Amygdala (tissue), 56 donors: ENCODE data around the gene KRT72.
A peak's percentile ranks its signal among the peaks of the same experiment; 100 is the strongest.

Source experiments
- DNase-seq, 56 donors: peaks; one replicate each; lab custom pipeline; 2025; lab: John Stamatoyannopoulos, UW

KRT72 gene

DNA sequence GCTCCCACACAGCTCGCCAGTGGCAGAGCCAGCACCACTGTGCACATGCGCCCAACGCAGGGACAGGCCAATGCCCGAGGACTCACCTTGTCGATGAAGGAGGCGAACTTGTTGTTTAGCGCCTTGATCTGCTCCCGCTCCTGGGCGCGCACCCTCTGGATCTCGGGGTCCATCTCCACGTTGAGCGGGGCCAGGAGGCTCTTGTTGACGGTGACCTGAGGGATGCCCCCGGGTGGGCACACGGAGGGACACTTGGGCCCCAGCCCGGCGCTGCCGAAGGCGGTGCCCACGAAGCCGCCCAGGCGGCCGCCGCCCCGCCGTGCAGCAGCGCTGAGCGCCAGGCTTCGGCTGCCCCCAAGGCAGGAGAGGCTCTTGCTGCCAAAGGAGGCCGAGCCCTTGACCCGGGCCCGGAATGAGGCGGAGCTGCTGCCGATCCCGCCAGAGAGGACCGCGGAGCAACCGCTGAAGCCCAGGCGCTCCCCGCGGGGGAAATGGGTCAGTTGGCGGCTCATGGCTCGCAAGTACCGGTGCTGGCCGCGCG, at the start of gene KRT72:
KRT72 (minus strand) TSS at position 523 of the 541 bp plus-strand sequence; CDS start at position 512, 11 bp downstream.
- DNase-seq = no peak

DNA sequence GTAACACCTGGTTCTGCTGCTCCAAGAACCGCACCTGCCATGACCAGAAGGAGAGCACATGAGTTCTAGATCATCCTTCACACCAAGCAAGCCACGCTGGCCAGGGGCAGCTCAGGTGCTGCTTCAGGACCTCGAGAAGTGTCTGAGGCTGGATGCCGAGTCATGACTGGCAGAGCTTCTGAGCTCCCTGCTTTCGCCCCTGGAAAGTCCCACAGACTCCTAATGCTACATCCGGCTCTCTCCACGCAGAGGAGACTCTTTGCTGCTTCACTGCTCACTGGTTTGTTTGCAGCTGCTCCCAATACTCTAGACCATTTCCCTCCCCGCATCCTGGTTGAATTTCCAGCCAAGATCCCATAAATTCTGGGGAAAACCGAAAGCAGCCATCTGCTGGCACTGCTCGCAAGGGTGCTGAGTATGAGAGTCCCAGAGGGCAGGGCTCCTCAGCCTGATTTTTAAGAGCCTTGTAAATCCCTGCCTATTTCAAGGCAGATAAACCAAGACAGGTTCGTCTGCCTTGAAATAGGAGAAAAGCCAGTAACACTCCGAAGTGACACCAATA, 49.3 kb upstream of the KRT72 start:
- DNase-seq = no peak

DNA sequence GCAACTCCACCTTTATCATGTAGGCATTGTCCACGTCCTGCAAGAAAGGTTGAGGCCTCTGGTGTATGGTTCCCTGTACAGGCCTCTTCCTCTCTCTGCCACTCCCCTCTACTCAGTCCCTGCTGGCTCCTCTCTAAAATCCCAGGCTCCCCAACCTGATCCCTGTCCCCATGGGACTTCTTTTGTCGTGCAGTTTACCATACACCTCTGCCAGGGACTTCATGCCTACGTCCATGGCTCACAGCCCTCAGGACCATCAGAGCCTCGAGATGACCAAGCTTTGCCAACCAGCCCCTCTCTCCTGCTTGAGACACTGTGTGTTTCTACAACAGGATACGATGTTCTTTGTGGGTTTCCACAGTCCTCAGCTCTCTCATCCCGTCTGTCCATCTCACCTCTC, 47.8 kb upstream of the KRT72 start:
- DNase-seq = no peak

GRCh38 chr12:52648012-52648550, 46.8 kb upstream of the KRT72 start:
- no peak for DNase-seq

- DNase-seq = no peak
These were observed 46.3 kb upstream of the KRT72 start for GRCh38 chr12:52647601-52648000.

DNA sequence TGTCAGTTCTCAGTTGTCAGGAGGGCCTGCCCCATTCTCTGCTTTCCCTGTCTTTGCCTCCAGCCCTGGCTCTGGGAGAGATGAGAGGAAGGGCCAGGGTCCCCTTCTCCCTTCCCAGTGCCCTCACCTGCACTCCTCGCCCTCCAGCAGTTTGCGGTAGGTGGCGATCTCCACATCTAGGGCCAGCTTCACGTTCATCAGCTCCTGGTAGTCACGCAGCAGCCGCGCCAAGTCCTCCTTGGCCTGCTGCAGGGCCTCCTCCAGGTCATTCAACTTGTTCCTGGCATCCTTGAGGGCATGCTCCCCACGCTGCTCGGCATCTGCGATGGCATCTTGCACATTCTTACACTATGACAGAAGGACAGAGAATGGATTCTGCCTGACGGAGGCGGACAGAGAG, 45.4 kb upstream of the KRT72 start:
- no peak for DNase-seq

GRCh38 chr12:52645982-52646381, 44.7 kb upstream of the KRT72 start:
- DNase-seq = no peak

DNA sequence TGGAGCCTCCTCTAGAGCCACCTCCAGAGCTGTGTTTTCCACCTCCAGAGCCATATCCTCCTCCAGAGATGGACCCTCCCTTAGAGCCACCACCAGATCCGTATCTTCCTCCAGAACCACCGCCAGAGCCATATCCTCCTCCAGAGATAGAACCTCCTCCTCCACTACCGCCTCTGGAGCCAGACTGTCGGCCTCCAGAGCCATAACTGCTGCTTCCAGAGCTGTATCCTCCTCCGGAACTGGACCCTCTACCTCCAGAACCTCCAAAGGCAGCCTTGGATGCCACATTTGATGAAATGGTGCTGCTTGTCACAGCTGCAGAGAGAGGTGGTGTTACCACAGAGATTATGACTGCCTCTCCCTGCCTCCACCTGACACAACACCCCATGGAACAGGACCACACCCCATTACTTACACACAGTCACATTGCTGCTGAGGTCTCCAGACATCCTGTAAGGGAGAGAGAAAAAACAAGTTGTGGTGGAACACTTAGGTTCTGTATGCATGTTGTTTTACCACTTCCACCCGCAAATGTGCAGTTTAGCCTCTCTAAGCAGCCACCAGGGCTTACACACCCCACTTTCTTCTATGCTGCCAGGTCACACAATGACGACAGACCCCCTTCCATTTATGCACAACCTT, 44.0 kb upstream of the KRT72 start:
- no peak for DNase-seq

DNA sequence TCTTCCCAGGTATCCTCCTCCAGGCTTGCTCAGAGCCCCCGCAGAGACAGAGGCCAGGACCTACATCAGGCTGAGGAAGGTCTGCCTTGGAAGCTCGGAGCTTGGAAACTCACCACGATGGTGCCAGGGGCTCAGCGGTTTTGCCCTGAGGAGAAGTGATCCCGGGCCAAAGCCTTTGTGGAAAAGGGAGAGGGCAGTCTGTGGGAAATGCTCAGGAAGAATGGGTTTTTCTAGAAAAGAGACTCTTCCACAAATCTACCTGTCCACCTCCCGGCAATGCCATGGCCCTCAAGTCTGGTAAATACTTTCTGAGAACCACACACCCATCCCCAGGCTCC, 42.8 kb upstream of the KRT72 start:
- DNase-seq = no peak

GRCh38 chr12:52643233-52644077, 42.2 kb upstream of the KRT72 start:
- DNase-seq = no peak

DNA sequence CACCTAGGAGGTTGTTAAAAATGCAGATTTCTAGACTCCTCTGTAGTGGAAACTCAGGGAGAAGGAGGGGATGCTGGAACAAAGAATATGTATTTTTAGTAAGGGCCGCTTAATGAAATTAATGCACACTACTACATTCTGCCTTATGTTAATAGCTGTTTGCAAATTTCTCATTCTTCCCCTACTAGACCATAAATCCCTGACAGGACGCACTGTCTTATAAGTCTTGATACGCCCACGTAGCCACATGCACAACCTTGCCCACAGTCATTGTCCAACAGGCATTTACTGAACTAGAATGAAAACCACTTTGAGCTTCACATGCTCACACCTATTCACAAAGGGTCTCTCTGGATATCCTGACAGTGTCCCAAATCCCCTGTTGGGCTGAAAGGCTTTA, 40.2 kb upstream of the KRT72 start:
- no peak for DNase-seq

GRCh38 chr12:52637299-52637698, 36.0 kb upstream of the KRT72 start:
- DNase-seq = no peak

DNA sequence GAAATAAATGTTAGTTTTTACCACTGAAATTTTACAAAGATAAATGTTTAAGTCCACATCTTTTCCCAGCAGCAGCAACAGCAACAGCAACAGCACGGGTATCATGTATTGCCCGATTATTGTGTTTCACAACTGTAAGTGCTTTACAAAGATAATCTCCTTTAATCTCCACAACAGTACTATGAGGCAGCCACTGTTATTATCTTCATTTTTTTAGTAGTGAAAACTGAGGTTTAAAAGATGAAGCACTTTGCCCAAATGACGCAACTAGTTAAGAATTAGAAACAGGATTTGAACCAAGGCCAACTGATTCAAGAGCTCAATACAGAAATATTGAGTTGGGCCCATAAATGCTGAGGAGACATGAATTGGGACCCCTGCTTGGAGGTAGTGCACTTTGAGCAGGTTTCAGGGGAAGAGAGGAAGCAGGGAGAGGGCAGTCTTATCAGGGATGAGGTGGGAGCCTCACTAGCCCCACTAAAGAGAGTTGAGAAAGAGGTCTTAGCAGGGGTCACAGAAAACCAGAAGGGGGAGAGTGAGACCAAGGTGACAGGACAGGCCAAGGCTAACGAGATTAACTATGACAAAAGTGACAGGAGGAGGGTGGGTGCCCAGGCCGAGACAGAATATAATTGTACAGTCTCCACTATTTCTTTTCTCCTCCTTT, 35.5 kb upstream of the KRT72 start:
- DNase-seq = no peak

GRCh38 chr12:52636189-52636588, 34.9 kb upstream of the KRT72 start:
- DNase-seq = no peak

- peak in 55 of 56 donors; percentile 9 to 88 (median 52) for DNase-seq
These were observed 33.2 kb upstream of the KRT72 start for GRCh38 chr12:52634266-52635056.

DNA sequence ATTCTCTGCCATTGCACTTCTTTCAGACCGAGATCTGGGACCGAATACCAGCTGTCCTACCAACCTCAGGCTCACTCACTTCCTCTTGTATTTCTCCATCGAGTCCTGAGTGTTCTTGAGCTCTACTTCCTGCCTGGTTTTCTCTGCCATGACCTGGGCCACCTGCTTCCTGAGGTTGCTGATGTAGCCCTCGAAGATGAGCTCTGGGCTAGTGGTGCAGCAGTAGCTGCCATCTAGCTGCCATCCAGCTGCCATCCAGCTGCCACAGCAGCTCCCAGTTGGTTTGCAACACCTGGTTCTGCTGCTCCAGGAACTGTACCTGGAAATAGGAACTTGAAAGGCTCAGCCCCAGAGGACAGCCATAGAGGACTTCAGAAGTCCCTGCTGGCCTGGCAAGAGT, 32.1 kb upstream of the KRT72 start:
- DNase-seq = no peak

DNA sequence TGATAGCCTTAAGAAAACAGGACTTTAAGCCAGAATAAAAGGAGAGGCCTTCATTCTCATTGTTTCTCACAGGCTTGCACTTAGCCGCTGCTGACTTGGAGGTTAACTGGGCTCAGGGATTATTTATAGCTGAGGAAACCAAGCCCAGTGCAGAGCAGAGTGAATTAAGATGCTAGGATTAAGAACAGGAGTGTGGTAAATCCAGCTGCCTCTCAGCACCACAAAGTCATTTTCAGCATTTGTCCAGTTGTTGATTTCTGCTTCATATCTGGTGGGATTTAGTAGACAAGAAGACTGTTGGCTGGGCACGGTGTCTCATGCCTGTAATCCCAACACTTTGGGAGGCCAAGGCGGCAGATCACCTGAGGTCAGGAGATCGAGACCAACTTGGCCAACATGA, 31.4 kb upstream of the KRT72 start:
- no peak for DNase-seq

DNA sequence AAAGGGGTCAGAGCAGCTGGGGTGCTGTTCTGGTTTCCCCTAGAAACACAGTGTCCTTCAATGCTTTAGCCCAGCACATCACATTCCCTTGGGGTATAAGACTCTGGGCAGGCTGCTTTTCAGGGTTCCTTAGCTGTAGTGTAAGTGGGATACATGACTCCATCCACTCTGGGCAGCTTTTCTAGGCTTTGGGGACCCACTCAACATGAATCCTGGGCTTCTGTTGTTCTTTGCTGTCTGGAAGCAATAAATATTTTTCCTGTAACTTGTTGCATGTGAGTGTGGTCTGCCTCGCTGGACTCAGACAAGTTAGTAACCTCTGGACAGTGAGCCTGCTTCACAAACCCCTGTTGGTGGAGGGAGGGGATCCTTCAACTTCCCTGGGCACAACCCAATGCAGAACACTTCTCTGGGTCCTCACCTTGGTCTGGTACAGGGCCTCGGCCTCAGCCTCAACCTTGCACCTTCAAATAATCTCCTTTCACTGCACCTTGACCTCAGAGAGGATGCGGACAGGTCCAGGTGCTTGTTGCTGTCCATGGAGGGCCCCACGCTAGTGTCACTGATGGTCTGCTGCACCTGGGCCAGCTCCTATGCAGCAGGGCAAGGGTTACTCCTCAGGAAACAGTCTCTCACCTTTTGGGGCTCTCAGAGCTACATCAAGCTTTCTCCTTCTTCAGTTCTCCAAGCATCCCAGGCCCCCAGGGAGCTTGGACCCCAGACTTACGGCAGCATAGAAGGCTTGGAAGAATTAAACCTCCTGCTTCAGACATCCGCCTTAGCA, 30.6 kb upstream of the KRT72 start:
- DNase-seq = no peak

- DNase-seq = no peak
These were observed 30.0 kb upstream of the KRT72 start for GRCh38 chr12:52631264-52631663.
